Upper lobe of left lung (tissue), 4 donors: Measurements from ENCODE around the gene LMO7.

ENCODE experiments used
- CTCF ChIP-seq, 6 experiments: fragments of 450-650 bp in 4 of 6; fragments of 200-600 bp in 2 of 6; sonication (generic) in 2 of 6; IDR thresholded peaks; one replicate each; pipeline ENCODE4 v1.5.1; 2016 to 2019; ENCODE audit warnings: antibody characterized with exemption in 6 of 6
- EP300 ChIP-seq, 4 donors: sonication (generic); formaldehyde crosslinking; IDR thresholded peaks; one replicate each; pipeline ENCODE4 v1.5.1; 2017; ENCODE audit warnings: antibody characterized with exemption in 4 of 4, control low read depth in 2 of 4
- POLR2A ChIP-seq, 4 donors: fragments of 450-650 bp; IDR thresholded peaks; one replicate each; pipeline ENCODE4 v1.5.1; 2016 to 2017; ENCODE audit warnings: antibody characterized with exemption in 4 of 4, mild to moderate bottlenecking in 2 of 4
- POLR2AphosphoS5 ChIP-seq, 2 donors: sonication (generic); formaldehyde crosslinking; IDR thresholded peaks; one replicate each; pipeline ENCODE4 v1.5.1; 2017; ENCODE audit warnings: antibody characterized with exemption in 2 of 2

GRCh38 chr13:75762955-75763354 is 126.8 kb downstream of the LMO7 start:
- no peak for TF ChIP-seq POLR2AphosphoS5 (IDR thresholded peaks at IDR 0.05)
- TF ChIP-seq CTCF (IDR thresholded peaks at IDR 0.05) = no peak
- no peak for TF ChIP-seq POLR2A (IDR thresholded peaks at IDR 0.05)
- TF ChIP-seq EP300 (IDR thresholded peaks at IDR 0.05) = no peak
